DMS153 treated with DMSO at 0.1 percent for 48 hours (cell line): ENCODE results near the gene FMN2.
A peak's percentile ranks its signal among the peaks of the same experiment; 100 is the strongest.

Source experiments
- DNase-seq: peaks from one replicate; lab custom pipeline; 2025; ENCODE audit not compliant: unreplicated experiment; lab: John Stamatoyannopoulos, UW

The FMN2 gene

DNA sequence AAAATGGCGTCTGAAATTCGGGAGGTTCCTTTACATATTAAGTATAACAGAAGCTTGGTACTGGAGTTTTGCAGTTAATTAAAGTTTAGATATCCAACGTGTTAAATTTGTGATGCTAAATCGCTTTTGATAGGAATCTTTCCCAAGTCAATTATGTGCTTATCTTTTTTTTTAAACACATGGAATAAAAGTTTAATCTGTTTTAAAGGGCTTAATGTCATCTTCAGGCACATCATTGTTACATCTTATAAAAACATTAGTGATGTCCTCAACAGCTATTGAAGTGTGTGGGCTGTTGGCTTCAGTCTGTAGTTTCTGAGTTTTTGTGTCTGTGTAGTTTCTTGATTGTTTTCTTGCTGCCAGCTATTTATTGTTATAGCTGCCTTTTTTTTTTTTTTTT, 5.3 kb downstream of the FMN2 start:
- no peak for DNase-seq

DNA sequence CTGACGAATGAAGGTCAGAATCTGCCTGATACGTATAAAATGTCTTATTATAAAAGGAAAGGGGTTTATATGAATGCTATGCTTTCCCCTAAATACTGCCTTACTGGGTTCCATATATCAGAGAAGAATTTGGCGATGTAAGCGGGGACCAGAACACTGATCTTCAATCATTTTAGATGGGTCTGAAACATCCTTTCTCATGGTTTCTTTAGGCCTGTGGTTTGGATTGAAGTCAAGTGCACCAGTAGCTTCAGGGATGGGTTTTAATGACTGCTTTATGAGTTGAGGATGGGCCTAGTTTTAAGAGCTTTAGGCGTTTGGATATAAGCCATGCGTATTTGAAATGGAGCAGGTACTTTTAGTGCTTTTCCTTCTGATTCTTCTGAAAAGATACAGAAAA, 6.9 kb downstream of the FMN2 start:
- no peak for DNase-seq

DNA sequence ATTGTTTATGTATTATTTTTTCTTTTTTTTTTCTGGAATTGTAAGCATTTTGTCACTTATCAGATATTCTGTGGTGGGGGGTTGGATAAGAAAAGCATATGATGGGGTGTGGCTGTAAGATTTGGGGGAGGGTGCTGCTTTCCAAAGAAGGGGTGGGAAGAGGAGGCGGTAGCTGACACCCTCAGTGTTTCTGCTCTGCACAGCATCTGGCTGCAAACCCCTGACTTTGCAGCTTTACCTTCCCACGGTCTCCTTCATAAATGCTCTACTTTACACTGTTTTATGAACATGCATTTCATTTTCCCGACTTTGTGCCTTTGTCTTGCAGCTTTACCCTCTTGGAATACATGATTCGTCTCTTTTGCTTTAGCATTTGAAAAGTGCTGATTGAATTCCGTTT, 7.6 kb downstream of the FMN2 start:
- DNase-seq: no peak

DNA sequence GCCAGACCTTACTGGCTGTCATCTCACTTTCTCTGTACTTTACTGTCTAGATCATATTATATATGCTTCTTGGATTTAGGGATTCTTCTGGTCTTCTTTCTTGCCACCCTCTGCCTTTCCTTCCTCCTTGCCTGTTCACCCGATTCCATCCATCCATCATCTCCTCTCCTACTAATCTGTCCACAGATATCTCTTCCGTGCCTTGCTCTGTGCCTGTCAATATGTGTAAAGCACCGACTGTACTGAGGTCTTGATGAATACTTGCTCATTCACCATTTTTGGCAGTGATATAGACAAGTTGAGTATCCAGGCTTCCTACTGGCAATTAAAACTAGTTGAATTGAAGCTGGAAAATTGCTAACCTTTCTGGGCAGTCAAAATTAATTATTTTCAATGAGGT, 8.1 kb downstream of the FMN2 start:
- no peak for DNase-seq

DNA sequence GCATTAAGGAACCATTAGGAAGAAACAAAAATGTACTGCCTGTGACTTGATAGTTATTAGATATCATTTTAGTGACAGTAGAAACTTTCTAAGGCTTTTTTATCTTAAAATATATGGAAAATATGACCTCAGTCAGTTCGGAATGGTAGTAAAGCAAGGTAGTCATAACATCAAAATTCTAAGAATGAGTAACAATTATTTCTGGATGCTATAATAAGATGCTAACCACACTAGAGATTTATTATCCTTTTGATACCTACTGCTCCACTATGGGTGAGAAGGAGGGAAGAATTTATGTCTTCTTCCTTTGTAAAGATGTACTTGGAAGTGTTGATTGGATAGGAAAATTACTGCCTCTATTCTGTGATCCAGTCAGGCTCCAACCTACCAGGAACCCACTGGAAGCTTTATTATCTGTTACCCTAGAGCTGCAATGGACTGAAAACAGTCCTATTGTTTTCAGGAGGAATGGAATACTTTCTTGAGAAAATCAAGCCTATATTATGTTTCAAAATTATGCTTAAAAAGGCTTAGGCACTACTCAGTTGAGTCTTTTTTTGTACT, 8.8 kb downstream of the FMN2 start:
- DNase-seq: no peak

DNA sequence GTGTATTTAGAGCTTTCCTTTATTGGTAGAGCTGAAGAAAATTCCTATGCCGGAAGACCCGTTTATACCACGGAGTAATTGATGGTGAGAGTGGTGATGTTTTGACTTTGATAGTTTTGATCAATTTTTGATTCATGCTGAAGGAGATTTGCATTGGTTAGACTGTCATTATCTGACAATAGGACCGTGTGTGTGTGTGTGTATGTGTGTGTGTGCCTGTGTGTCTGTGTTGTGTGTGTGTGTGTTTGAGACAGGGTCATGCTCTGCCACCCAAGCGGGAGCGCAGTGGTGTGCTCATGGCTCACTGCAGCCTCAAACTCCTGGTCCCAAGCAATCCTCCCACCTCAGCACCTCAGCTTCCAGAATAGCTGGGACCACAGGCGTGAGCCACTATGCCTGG, 9.6 kb downstream of the FMN2 start:
- DNase-seq: no peak

DNA sequence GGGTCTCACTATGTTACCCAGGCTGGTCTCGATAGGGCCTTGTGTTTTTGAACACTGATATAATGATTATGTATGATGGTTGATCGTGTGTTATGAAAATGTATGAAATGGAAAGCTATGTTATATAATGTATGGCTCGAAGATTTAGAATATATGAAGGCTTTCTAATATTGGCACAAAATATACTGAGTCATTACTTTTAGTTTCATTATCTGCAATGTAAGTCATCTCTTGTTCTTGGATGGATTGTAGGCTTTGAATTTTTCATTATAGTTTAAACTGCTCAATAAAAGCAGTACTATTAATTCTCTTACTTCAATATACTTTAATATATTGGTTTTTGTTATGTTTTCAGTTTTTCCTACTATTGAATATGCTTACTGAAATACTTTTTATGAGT, 10.1 kb downstream of the FMN2 start:
- no peak for DNase-seq

DNA sequence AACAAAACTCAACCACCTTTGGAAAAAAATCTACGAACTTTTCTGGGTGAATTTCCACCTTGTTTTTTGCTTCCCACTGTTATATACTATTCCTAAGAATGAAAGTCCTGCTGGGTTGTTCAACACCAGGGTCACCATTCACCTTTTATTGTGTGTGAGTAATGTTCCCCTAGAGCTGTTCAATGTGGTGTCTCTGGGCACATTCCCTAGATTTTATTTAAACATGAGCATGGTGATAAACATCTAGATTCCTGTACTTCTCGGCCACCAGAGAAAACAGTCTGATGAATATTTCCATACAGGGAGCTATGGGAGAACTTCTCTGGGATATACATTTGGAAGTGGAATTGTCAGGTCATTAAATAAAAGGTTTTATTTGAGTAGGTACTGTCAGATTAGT, 13.0 kb downstream of the FMN2 start:
- DNase-seq: no peak

DNA sequence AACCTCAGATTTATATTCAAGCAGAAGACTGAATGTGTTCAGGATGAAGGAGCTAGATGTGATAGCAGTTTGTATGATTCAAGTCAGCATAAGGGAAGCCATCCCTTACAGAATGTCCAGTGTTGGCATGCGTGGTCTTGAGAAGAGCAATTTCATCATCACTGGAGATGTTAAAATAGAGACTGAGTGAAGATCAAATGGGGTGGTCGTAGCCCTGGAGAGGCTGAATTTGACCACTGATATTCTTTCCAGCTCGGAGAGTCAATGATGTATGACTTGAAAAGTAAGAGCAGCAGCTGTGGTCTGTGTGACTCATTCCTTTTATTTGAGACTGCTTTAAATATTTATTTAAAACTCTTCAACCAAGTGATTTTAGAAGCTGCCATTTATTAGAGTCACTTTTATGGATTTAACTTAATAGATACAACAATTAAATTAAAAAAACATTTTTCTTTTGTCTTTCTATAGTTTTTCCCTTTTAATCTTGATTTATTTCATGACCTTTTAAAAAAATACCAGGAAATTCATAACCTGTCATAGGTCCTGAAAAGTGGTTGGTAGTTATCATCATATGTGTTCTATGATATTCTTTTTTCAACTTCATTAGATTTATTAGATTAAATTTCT, 15.5 kb downstream of the FMN2 start:
- DNase-seq: no peak

DNA sequence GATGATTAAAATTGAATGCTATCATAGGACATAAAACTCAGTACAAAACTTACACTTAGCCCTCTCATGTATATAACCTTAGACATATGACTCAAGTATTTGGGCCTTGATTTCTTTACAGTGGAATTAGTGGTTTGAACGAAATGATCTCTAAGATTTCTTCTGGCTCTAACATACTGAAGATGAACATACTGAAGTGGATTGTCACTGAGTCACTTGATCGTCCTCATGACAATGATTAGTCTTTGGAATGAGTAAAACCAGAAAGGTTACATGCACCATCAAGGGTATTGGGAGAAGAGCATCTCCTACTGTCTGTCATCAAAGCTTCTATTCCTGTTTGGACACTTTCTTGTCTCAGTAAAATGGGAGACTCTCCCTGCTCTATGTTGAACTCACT, 17.4 kb downstream of the FMN2 start:
- DNase-seq: no peak

DNA sequence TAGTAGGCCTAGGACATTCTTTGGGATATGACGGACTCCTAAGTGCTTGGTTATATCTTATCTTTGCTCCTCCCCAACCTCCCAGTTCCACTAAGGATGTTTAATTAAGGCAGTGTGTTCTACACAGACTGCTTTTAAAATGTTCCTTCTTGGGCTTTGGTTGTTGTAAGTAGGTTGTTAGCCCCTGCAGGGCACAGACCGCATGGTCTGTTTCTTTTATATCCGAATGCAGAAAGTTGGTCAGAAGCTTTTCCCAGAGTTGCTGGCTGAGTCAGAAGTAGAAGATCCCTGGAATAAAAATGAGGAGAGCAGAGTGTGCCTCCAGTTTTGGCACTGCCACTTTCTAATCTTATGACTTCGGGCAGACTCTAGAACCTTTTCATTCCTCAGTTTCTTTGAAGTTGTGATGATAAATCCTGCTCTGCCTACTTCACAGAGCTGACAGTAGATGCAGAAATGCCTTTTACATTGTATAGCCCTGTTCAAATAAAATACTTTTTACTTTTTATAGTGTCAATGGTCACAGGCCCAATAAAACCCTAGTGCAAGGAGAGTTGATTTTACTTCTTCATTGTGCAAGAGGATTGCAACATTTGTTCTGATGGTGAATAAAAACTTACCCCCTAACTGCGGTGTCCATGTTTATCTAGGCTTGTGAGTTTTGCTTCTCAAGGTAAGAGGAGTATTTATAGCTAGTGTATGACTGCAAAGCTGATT, 18.4 kb downstream of the FMN2 start:
- DNase-seq: no peak

DNA sequence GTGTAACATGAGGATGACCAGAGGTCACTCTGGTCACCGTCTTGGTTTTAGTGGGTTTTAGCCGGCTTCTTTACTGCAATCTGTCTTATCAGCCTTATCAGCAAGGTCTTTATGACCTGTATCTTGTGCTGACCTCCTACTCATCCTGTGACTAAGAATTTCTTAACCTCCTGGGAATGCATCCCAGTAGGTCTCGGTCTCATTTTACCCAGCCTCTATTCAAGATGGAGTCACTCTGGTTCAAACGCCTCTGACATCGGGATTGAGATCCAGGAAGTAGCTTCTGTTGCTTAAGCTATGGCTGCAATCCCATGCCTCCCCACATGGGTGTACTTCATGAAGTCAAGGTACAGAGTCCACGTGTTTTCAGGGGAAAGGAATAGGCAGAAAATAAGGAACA, 19.9 kb downstream of the FMN2 start:
- no peak for DNase-seq

DNA sequence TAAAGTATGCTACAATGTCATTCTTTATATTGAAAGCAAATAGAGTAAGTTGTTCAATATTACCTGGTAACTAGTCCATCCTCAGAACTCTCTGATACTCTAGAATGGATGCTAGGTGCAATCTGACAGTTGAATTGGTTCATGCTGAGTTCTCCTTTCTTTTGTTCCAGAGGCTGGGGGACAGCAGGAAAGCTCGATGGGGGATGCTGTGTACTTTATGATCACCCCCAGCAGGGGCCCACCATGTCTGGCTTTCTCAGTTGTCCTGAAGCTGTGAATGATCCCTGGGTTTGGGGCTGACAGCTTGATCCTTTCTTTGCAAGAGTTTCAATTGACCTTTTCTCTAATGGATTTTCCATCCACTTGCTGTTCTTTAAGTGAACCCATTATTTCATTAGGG, 22.5 kb downstream of the FMN2 start:
- DNase-seq: no peak

DNA sequence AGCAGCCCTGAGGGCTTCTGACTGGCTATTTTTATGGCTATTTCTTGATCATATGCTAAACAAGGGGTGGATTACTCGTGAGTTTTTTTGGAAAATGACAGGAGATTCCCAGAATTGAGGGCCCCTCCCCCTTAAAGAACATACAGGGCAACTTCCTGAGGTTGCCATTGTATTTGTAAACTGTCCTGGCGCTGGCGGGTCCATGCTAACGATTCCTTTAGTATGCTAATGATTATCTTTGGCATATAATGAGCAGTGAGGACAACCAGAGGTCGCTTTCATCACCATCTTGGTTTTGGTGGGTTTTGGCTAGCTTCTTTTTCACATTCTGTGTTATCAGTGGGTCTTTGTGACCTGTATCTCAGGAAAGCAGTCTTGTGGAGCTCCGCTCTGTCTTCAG, 24.1 kb downstream of the FMN2 start:
- DNase-seq: no peak

DNA sequence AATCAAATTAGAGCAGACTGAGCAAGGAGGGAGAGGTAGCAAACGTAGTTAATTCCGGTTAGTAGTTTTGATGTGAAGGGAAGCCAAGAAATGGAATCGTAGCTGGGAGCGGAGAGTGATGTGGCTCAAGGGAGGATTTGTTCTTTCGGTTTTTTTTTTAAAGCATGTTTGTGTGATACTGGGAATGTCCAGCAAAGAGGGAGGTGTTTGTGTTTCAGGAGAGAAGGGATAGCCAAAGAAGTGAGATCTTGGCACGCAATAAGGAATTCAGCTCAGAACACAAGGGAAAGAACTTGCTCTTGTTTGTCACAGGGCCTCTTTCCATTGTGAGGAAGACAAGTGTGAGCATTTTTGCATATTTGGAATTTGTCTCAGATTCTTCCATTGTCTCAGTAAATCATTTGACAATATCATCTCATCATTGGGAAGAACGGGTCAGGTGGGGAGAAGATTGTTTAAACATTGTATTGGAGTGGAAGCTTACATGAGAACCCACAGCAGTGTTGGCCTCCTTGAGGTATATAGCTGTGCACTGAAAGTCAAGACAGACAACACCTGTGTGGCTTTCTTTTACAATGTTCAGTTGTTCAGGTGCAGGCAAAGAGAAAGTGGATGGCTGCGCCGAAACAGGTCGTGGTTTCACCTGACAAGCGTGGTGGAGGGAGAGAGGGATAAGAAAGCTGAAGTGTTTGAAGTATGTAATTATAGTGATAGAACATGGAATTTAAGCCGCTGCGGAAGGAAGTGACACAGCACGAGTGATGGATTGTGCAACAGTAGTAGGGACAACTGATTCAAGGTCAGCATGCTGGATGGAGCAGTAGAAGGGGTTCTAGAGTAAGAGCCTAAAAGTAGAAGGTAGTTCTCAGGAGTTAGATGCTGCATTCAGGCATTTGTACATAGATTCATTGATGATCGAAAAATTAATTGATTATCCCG, 25.4 kb downstream of the FMN2 start:
- no peak for DNase-seq

DNA sequence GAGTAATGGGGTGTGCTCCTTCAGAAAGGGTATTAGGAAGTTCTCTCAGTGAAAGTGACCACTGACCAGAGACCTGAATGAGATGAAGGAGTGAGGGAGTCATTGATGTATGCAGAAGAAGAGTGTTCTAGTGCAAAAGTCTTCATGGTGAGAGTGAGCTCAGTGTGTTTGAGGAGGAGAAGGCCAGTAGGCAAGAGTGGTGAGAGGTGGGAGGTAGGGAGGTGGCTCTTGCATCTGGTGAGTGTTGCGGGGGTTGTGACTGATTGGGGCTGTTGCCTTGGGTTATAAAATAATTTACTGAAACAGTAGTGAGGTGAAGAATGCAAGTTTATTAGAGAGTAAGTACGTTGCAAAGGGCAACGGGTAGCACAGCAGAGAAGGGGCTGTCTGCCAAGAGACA, 26.2 kb downstream of the FMN2 start:
- DNase-seq: no peak

DNA sequence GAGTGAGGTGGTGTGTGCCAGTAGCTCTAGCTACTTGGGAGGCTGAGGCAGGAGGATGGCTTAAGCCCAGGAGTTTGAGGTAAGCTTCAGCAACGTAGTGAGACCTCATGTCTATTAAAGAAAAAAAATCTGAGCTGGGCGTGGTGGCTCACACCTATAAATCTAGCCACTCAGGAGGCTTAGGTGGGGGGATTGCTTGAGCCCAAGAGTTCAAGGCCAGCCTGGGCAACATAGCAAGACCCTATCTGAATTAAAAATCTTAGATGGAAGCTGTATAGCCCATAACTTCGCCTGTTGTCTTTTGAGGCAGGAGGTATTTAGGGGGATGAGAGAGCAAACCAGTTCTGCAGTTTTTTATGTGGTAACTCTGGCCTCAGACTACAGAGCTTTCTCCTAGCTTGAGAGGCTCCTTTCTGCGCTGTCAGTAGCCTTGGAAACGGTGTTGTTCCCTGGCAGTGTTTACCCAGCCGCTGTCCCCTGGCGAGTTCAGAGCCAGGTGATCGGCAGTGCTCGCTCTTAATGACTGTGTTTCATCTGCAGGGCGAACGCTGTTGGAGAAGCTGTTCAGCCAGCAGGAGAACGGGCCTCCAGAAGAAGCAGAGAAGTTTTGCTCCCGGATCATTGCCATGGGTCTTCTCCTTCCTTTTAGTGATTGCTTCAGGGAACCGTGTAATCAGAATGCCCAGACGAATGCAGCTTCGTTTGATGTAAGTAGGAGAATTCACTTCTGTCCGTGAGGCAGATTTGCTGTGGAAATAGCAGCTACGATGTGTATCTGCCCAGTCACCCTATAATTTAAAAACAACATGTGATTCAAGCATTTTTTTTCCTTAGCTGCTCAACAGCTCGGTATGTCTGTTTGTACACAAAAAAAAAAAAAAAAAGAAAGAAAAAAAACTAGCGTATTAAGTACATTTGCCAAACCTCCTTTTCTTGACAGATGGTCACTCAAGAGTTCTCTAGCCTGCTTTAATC, 31.2 kb downstream of the FMN2 start:
- peak; percentile 33 for DNase-seq

DNA sequence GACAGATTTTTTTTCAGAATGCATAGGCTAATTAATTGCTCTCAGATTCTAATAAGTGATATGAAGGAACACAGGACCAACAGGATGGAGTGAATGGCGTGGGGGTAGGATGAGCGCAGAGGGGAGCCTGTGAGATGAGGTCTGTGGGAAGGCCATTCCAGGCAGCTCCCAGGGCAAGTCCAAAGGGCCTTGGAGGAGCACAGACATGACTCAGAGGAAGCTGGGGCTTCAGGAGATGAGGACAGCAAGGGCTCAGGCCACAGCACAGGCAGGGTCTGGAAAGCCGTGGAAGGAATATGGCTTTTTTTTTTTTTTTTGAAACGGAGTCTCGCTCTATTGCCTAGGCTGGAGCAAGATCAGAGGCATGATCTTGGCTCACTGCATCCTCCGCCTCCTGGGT, 35.1 kb downstream of the FMN2 start:
- no peak for DNase-seq

DNA sequence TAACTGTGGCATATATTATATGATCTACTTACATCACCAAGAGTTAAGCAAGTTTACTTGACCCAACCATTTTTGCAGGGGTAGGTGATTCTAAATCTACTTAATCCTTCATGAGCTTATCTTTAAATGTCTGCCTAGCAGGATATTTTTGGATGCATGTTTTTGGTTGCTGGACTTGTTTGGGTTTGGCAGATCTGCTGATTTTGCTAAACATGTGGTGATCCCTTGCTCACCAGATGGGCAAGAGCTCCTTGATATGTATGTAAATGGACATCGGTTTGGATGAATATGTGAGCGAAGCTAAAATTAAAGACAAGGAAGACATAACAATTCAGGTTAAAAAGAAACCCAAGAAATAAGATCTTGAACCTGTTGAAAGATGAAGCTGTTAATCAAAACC, 36.7 kb downstream of the FMN2 start:
- DNase-seq: no peak

DNA sequence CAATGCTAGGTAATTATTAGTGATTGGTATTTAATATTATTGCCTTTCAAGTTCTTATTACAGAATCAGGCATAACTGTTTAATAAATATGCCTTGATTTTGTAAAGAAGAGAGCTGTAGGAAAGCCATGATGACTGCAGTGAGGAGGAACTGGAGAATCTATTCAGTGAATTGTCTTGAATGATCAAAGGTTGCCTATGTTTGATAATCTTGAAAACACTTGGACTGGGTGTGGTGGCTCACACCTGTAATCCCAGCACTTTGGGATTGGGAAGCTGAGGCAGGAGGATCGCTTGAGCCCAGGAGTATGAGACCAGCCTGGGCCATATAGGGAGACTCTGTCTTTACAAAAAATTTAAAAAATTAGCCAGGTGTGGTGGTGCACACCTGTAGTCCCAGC, 42.4 kb downstream of the FMN2 start:
- no peak for DNase-seq

DNA sequence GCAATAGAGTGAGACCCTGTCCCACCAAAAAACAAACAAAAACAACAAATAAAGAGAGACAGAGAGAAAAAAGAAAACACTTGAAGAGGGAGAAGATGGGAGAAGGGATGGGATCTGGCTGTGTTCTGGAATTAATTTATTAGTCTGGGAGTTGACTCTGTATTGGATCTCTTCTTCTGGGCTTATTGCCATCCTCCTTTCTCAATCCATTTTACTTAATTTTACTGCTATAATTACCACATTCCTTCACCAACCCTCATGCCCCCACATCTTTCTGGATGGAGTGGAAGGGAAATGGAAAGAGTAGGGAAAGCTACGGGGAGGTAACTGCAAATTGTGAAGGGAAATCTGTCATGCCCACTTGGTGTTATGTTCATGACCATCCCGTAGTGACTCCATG, 42.9 kb downstream of the FMN2 start:
- no peak for DNase-seq
